Ishikawa (cell line): ENCODE results near the gene AKAP6.

ENCODE experiments used
- CEBPB ChIP-seq: IDR thresholded peaks from 2 replicates; pipeline ENCODE4 v1.6.1; 2012
- CREB1 ChIP-seq: IDR thresholded peaks from 2 replicates; pipeline ENCODE4 v1.6.1; 2012; ENCODE audit warnings: low read depth
- EGR1 ChIP-seq: IDR thresholded peaks from 2 replicates; pipeline ENCODE4 v1.6.1; 2012
- EP300 ChIP-seq: IDR thresholded peaks from 2 replicates; pipeline ENCODE4 v1.6.1; 2012; ENCODE audit warnings: borderline replicate concordance
- FOXM1 ChIP-seq: IDR thresholded peaks from 2 replicates; pipeline ENCODE4 v1.6.1; 2012; ENCODE audit warnings: low read depth, borderline replicate concordance
- NFIC ChIP-seq: IDR thresholded peaks from 2 replicates; pipeline ENCODE4 v1.6.1; 2012
- RAD21 ChIP-seq: IDR thresholded peaks from 2 replicates; pipeline ENCODE4 v1.6.1; 2012; ENCODE audit warnings: low read depth
- TAF1 ChIP-seq: IDR thresholded peaks from 2 replicates; pipeline ENCODE4 v1.6.1; 2012; ENCODE audit warnings: low read depth, mild to moderate bottlenecking
- TCF12 ChIP-seq: IDR thresholded peaks from 2 replicates; pipeline ENCODE4 v1.6.1; 2012; ENCODE audit warnings: low read depth
- TEAD4 ChIP-seq: IDR thresholded peaks from 2 replicates; pipeline ENCODE4 v1.6.1; 2012
- YY1 ChIP-seq: IDR thresholded peaks from 2 replicates; pipeline ENCODE4 v1.6.1; 2012; ENCODE audit warnings: low read depth
- ZBTB7A ChIP-seq: IDR thresholded peaks from 2 replicates; pipeline ENCODE4 v1.6.1; 2012; ENCODE audit warnings: low read depth
- TF ChIP-seq, protein P1 (sequence below): IDR thresholded peaks from 2 replicates; pipeline ENCODE4 v1.6.1; 2012
- TF ChIP-seq, protein P2 (sequence below): IDR thresholded peaks from 2 replicates; pipeline ENCODE4 v1.6.1; 2012; ENCODE audit warnings: low read depth, mild to moderate bottlenecking
- TF ChIP-seq, protein P3 (sequence below): IDR thresholded peaks from 2 replicates; pipeline ENCODE4 v1.6.1; 2012

The AKAP6 gene

DNA sequence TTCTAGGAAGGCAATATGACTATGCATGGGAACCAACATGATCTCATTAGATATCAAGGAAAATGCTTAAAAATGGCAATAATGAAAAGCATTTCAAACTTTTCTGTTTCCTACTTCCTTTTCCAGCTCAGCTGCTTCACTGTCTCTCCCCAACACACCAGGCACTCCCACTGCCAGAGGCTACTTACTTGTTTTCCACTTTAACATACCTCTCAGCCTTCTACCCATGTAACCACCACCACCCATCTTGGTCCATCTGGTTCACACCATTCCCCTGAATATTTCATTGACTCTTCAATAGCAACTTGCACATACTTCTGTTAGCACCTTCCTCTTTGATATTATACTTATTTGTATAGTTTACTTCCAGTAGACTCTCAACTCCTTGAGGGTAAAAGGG lies 441.3 kb downstream of the AKAP6 start:
- TF ChIP-seq EGR1 (no peak), ZBTB7A (no peak)

DNA sequence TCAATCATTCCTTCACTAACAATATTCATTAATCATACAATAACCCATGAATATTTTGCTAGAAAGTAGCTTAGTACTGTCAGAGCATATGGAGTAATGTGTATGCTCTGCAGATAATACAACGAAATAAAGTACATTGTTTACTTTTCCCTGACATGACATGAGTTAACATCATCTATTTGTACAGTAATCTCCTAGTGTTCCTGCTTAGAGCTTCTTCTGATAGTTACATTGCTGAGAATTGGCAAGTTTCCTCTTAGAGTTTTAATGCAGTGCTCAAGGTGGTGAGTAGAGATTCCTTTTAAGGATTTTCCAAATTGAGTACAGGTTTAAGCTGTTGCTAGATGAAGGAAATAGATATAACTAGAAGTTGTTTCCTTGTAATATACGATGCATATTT lies 445.1 kb downstream of the AKAP6 start:
- TF ChIP-seq NFIC (no peak), EGR1 (no peak), TAF1 (no peak), TCF12 (no peak), RAD21 (no peak), FOXM1 (no peak), CREB1 (no peak), TEAD4 (no peak), EP300 (no peak), YY1 (no peak), ZBTB7A (no peak), CEBPB (no peak)
- TF ChIP-seq, protein P1, sequence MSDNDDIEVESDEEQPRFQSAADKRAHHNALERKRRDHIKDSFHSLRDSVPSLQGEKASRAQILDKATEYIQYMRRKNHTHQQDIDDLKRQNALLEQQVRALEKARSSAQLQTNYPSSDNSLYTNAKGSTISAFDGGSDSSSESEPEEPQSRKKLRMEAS = no peak
- TF ChIP-seq, protein P2, sequence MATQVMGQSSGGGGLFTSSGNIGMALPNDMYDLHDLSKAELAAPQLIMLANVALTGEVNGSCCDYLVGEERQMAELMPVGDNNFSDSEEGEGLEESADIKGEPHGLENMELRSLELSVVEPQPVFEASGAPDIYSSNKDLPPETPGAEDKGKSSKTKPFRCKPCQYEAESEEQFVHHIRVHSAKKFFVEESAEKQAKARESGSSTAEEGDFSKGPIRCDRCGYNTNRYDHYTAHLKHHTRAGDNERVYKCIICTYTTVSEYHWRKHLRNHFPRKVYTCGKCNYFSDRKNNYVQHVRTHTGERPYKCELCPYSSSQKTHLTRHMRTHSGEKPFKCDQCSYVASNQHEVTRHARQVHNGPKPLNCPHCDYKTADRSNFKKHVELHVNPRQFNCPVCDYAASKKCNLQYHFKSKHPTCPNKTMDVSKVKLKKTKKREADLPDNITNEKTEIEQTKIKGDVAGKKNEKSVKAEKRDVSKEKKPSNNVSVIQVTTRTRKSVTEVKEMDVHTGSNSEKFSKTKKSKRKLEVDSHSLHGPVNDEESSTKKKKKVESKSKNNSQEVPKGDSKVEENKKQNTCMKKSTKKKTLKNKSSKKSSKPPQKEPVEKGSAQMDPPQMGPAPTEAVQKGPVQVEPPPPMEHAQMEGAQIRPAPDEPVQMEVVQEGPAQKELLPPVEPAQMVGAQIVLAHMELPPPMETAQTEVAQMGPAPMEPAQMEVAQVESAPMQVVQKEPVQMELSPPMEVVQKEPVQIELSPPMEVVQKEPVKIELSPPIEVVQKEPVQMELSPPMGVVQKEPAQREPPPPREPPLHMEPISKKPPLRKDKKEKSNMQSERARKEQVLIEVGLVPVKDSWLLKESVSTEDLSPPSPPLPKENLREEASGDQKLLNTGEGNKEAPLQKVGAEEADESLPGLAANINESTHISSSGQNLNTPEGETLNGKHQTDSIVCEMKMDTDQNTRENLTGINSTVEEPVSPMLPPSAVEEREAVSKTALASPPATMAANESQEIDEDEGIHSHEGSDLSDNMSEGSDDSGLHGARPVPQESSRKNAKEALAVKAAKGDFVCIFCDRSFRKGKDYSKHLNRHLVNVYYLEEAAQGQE = no peak
- TF ChIP-seq, protein P3, sequence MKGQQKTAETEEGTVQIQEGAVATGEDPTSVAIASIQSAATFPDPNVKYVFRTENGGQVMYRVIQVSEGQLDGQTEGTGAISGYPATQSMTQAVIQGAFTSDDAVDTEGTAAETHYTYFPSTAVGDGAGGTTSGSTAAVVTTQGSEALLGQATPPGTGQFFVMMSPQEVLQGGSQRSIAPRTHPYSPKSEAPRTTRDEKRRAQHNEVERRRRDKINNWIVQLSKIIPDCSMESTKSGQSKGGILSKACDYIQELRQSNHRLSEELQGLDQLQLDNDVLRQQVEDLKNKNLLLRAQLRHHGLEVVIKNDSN = no peak

DNA sequence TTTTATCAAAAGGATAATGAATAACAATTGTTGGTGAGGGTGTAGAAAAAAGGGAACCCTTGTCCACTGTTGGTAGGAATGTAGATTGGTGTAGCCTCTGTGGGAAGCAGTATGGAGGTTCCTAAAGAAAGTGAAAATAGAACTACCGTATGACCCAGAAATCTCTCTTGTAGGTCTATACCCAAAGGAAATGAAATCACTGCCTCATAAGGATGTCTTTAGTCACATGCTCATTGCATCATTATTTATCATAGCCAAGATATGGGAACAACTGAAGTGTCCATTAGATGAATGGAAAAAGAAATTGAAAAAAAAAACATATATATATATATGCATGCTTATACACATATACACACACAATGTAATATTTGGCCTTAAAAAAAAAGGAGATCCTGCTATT lies 450.7 kb downstream of the AKAP6 start:
- no peak for TF ChIP-seq CREB1
- no peak for TF ChIP-seq ZBTB7A
- no peak for TF ChIP-seq TEAD4
- TF ChIP-seq EP300 = no peak
- TF ChIP-seq TAF1 = no peak
- TF ChIP-seq, protein P3 = no peak
- no peak for TF ChIP-seq RAD21
- TF ChIP-seq, protein P1 = no peak
- TF ChIP-seq CEBPB = no peak
- no peak for TF ChIP-seq EGR1
- TF ChIP-seq, protein P2 = no peak
- no peak for TF ChIP-seq YY1
- TF ChIP-seq NFIC = no peak
- TF ChIP-seq FOXM1 = no peak
- TF ChIP-seq TCF12 = no peak

DNA sequence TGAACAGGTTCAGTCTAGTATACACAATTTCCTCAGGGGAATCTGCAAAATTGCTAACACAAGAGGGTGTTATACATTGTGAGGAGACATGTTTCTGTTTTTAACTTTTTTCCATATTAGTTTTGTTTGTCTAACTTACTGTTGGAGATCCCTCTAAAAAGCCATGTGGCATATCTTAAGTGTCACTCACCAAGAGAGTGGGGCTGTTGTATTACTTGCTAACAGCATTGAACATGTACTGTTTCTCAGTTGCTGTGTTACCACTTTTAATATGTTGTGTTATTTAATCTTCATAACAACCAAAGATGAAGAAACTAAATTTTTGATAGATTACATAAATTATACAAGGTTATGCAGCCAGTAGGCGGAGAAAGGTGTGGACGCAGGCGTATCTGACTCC lies 455.3 kb downstream of the AKAP6 start:
- TF ChIP-seq TCF12 (no peak), CEBPB (no peak), YY1 (no peak)

DNA sequence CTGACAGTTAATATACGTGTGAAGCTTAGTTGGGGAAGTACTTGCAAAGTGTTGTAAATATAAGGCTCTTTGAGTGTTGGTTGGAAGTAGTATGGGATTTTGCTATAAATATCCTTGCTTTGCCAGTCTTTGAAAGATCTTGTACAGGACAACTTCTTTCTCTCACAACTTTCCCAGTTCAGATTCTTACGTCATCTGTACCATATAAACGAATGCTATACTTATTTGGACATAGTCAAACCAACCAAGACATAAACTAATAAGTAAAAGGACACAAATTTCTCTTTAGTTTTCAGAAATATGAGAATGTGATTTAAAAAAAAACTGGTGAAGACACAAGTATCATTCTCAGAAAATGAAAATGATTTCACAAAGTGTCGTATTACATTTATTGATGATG lies 456.5 kb downstream of the AKAP6 start:
- no peak for TF ChIP-seq CEBPB
- TF ChIP-seq CREB1 = no peak
- no peak for TF ChIP-seq TEAD4
- no peak for TF ChIP-seq EGR1
- TF ChIP-seq ZBTB7A = no peak
- TF ChIP-seq YY1 = no peak
- TF ChIP-seq NFIC = no peak

DNA sequence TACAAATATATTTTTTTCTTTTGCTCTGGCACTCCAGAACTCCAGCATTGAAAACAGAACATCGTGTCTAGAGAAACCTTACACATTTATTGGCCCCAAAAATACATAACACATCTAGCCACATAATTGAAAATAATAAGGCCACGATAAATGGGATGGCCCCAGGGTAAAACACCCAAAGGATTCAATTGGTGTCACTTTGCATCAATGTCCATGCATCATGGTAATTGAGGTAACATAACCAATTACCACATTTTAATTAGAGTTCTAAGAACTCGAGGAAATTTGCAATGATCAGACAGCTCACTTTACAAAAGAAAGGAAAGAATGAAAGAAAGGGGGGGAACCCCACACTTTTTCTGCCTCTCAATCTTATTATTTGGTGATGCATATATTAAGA lies 457.8 kb downstream of the AKAP6 start:
- TF ChIP-seq, protein P1 = no peak
- TF ChIP-seq, protein P2 = no peak
- TF ChIP-seq CEBPB (no peak), RAD21 (no peak), EP300 (no peak), FOXM1 (no peak), NFIC (no peak), TEAD4 (no peak), EGR1 (no peak), CREB1 (no peak), TAF1 (no peak), ZBTB7A (no peak), YY1 (no peak), TCF12 (no peak)
- TF ChIP-seq, protein P3 = no peak
